MM.1S (cell line): ENCODE results near the gene CASZ1.

Experiments
- EZH2 ChIP-seq: fragments of 300-600 bp; sonication (generic); optimal IDR thresholded peaks from 2 replicates; pipeline ENCODE3; 2017; ENCODE audit warnings: low read depth, mild to moderate bottlenecking, antibody characterized with exemption, low read length, mixed read lengths
- EZH2phosphoT487 ChIP-seq: fragments of 300-600 bp; sonication (generic); IDR thresholded peaks from 2 replicates; pipeline ENCODE4 v1.6.1; 2018; ENCODE audit warnings: antibody characterized with exemption, low read length
- TF ChIP-seq, protein P1 (sequence below): fragments of 300-600 bp; sonication (generic); IDR thresholded peaks from 2 replicates; pipeline ENCODE4 v1.5.1; 2016; ENCODE audit warnings: antibody characterized with exemption, low read length, mixed read lengths

DNA sequence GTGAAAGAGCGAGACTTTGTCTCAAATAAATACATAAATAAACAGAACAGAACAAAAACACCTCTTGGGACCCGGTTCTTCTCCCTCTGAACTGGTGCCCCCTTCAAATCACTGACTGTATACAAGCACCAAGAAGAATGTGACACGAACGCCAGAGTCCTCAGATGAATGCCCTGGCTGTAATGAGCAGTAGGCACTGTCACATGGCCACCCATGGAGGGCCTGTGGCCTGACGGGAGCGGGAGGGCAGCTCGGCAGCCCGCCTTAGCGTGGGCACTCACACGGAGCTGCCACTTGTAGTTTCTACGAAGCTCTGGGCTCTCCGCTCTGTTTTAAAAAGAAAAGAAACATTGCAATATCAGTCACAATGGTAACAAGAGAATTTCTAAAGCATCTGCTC lies 175.7 kb downstream of the CASZ1 start:
- TF ChIP-seq EZH2phosphoT487 (no peak), EZH2 (no peak)
- TF ChIP-seq, protein P1, sequence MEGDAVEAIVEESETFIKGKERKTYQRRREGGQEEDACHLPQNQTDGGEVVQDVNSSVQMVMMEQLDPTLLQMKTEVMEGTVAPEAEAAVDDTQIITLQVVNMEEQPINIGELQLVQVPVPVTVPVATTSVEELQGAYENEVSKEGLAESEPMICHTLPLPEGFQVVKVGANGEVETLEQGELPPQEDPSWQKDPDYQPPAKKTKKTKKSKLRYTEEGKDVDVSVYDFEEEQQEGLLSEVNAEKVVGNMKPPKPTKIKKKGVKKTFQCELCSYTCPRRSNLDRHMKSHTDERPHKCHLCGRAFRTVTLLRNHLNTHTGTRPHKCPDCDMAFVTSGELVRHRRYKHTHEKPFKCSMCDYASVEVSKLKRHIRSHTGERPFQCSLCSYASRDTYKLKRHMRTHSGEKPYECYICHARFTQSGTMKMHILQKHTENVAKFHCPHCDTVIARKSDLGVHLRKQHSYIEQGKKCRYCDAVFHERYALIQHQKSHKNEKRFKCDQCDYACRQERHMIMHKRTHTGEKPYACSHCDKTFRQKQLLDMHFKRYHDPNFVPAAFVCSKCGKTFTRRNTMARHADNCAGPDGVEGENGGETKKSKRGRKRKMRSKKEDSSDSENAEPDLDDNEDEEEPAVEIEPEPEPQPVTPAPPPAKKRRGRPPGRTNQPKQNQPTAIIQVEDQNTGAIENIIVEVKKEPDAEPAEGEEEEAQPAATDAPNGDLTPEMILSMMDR = no peak
